ENCODE results near the gene GPR146.
"Not testable (repeated sequence)": the region's sequence is repeated elsewhere in the genome, so short reads cannot be mapped to it uniquely, and the experiment has no call there.

The GPR146 gene

DNA sequence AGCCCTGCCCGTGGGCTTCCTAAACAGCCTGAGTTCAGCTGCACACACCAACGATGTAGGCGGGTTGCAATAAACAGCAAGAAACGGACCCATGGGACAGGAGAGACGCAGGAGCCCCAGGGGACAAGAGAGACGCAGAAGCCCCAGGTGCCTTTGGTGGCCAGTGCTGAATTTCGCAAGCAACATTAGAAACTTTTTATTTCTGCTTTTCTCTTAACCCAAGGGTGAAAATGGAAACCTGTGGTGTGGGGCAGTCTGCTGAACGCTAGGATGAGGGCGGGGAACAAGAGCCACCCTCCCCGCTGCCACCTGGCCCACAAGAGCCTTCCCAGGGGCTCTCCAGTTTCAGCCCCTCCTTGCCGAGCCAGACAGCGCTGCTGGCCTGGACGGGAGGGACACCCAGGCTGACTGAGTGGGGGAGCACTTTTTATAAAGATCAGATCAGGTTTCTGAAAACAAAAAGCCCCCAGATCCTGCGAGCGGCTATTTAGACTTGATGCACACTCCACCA lies 20.0 kb upstream of the GPR146 start:
- Histone ChIP-seq H3K4me3 (no peak overlapping the region), H3K27ac (no peak overlapping the region)

DNA sequence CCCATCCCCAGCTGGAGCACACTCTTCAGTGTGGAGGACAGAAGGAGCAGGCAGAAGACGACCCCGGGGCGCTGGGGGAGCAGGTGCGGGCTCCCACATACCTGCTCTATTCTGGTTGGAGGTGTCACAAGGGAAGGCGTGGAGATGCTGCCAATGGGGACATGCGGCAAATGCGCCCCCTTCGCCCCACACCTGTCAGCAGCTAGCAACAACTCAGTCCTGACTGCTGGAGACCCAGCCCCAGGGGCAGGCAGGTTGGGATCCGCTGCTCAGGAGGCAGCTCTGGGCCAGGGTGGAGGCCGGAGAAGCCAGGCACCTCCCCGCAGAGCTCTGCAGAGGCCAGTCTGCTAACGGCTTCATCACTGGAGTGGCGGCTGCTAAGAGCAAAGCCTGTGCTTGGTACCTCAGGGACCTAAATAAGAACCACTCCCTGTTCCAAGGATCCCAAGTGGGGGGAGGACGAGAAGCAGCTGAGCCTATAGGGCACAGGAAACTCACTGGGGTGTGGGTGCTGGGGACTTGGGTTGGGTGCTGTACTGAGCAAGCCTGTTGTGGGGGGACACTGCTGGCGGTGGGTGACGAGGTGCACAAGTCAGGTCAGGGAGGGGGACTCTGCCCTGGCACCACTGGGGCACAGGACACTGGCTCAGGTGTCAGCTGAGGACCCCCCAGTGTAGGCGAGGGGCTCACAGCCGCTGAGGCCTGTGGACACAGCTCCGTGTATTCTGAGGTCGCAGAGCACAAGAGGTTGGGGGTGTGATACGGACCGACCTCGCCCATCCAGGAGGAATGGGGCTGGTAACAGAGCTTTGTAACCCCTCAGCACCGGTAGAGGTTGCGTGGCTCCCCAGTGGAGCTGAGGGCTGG lies 19.2 kb upstream of the GPR146 start:
- Histone ChIP-seq H3K27ac (no peak overlapping the region), H3K4me3 (no peak overlapping the region)

DNA sequence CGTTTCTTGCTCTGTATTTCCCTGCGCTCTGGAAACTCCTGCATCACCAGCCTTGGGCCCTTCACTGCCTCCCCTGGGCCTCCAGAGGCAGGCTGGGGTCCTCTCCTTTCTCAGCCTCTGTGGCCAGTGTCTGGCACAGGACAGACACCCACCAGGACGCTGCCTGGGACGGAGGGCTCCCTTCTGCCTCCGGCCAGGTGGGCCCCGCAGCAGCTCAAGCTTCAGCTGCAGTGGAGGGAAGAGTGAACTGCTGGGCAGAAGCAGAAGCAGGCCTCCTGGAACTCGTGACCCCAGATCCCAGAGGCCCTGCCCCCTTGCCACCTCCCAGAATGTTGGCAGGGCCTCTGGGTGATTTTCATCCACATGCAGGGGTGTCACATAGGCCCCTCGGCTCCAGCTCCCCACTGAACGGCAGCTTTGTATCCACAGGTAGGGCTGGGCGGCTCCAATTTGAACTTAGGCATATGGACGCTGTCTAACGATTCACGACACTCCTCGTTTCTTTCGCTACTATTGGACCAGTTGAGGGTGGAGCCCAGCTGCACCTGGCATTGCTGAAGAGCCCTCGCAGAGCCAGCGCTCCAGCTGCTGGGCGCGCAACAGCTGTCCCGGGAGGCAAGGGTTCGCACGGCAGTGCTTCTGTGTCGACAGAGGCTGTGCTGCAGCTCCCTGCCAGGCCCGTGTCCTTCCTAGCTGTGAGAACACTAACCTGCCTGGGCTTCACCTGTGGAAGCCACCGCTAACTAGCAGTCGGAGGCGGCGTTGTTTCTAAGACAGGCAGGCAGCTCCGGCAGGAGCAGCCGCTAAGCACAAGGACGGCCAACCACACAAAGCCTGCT lies 18.4 kb upstream of the GPR146 start:
- Histone ChIP-seq H3K4me3 (no peak overlapping the region), H3K27ac (no peak overlapping the region)

DNA sequence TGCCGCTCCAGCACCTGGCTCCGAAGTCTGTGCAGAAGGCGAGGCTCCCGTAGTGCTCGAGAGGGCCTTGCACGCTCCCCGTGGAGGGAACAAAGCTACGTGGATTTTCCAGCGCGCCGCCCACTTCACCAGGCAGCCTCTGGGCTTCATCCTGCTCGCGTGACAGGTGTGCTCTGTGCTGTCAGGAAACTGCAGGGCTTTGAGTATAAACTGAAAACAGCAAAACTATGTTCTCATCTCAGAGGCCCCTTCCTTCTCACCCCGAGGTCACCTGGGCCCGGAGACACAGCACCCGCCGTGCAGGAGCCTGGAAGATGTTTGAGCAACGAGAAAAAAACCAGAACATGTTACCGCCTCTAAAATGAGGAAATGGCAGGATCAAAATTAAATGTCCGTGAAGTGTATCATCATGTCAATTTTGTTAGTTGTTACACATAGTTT lies 17.6 kb upstream of the GPR146 start:
- H3K4me3 ChIP-seq, result peak overlapping the region in 1 of 7 experiments; percentile 66
- H3K27ac ChIP-seq, result peak overlapping the region in 1 of 21 experiments; percentile 86

- Histone ChIP-seq H3K4me3 (peak overlapping the region; percentile 50 to 84 (median 66)), H3K27ac (peak overlapping the region; percentile 28 to 96 (median 86))
Observed at GRCh38 chr7:1027242-1028043, 16.9 kb upstream of the GPR146 start.

DNA sequence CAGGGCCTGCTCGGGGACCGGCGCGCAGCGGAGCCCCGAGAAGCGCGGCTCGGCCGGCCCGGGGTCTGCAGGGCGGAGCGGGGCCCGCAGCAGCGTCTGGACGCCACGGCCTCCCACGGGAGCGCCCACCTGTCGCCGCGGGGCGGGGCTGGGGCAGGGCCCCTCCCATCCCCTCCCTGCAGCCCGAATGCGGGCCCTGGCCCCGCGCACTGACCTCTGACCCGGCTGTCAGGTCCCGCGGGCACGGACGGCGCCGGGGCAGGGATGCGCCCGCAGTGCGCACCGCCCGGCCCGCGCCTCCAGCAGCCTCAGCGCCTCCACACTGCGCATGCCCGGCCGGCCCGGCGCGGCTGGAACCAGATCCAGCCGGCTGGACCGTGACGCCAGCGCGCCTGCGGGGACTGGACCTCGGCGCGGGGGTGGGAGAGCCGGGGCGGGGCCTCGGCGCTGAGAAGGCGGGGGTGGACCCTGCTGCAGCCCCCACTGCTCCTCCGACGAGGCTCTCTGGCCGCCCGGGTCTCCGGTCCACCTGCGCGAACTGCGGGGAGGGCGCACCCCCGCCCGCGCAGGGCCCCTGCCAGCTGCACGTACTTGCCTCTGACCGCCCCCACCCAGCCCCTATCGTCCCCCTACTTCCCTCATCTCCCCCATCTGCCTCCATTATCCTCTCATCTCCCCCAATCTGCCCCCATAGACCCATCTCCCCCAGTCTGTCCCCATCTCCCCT lies 16.1 kb upstream of the GPR146 start:
- Histone ChIP-seq H3K4me3 (peak overlapping the region; percentile 50 to 84 (median 66)), H3K27ac (peak overlapping the region; percentile 28 to 96 (median 87))

GRCh38 chr7:1028775-1029636 lies 15.3 kb upstream of the GPR146 start:
- Histone ChIP-seq H3K4me3 (peak overlapping the region; percentile 50 to 84 (median 66)), H3K27ac (peak overlapping the region in 20 of 21 experiments; percentile 64 to 96 (median 88))

- Histone ChIP-seq H3K27ac (peak overlapping the region in 17 of 21 experiments; percentile 47 to 94 (median 86)), H3K4me3 (no peak overlapping the region)
Observed at GRCh38 chr7:1029637-1030443, 14.5 kb upstream of the GPR146 start.

- Histone ChIP-seq H3K27ac (peak overlapping the region in 2 of 21 experiments; percentile 16 to 89), H3K4me3 (no peak overlapping the region)
Observed at GRCh38 chr7:1030444-1031070, 13.8 kb upstream of the GPR146 start.

GRCh38 chr7:1031716-1032455 lies 12.5 kb upstream of the GPR146 start:
- no peak overlapping the region for H3K4me3 ChIP-seq
- no peak overlapping the region for H3K27ac ChIP-seq

GRCh38 chr7:1032536-1033181 lies 11.7 kb upstream of the GPR146 start:
- no peak overlapping the region for H3K27ac ChIP-seq

GRCh38 chr7:1033546-1034145 lies 10.7 kb upstream of the GPR146 start:
- Histone ChIP-seq H3K4me3 (no peak overlapping the region), H3K27ac (no peak overlapping the region)

More at GRCh38 chr7:1032536-1033181, 11.7 kb upstream of the GPR146 start:
- no peak overlapping the region for H3K4me3 ChIP-seq

- H3K4me3 ChIP-seq, H3K27ac ChIP-seq: not testable (repeated sequence)
Observed at GRCh38 chr7:1034769-1035168, 9.6 kb upstream of the GPR146 start.

DNA sequence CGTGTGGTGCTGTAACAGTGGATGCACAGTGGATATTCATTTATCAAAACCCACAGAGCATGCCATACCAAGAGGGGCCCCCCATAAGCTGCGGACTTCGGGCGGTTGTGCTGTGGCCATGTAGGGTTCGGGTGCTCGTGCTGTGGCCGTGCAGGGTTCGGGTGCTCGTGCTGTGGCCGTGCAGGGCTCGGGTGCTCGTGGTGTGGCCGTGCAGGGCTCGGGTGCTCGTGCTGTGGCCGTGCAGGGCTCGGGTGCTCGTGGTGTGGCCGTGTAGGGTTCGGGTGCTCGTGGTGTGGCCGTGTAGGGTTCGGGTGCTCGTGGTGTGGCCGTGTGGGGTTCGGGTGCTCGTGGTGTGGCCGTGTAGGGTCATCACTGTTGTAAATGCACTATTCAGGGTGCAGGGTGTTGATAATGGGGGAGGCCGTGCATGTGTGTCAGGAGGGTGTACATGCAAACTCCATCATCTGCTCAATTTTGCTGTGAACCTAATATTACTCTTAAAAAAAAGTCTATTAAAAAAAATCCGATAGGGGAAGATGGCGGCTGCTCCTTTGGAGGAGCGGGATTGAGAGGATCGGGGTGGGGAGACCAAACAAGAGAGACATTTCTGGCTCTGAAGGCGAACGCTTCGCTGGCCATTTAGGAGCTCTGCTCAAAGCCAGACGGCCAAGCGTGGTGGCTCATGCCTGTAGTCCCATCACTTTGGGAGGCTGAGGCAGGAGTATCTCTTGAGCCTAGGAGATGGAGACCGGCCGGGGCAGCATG lies 8.0 kb upstream of the GPR146 start:
- H3K4me3 ChIP-seq, H3K27ac ChIP-seq: not testable (repeated sequence)
